ENCODE measurements around the gene CHRD.
A peak's percentile ranks its signal among the peaks of the same experiment; 100 is the strongest.

The CHRD gene

DNA sequence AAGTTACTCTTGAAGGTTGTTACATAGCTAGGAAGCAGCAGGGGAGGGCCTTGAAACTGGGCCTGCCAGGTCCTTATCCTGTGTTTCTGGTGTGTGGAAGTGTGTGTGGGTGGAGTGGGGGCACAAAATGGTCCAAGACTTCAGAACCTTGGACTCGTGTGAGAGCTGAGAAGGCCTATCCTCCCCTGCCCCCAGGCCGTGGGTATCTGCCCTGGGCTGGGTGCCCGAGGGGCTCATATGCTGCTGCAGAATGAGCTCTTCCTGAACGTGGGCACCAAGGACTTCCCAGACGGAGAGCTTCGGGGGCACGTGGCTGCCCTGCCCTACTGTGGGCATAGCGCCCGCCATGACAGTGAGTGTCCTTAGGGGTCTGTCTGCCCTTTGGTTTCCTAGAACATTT, 4.5 kb downstream of the CHRD start:
- no peak for DNase-seq

DNA sequence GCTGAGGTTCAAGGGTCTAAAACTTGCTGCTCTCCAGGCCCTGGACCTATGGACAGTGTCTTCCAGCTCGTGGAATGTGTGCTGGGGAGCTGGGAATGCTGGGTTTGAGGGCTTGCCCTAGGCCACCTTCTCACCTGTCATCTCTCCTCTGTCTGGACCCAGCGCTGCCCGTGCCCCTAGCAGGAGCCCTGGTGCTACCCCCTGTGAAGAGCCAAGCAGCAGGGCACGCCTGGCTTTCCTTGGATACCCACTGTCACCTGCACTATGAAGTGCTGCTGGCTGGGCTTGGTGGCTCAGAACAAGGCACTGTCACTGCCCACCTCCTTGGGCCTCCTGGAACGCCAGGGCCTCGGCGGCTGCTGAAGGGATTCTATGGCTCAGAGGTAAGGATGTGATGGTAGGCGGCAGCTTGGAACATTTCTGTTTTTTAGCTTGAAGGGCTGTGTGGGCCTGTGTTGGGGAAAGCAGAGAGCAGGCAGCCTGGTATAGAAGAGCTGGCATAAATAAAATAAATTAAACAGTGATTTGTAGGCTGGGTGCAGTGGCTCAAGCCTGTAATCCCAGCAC, 5.1 kb downstream of the CHRD start:
- no peak for DNase-seq

GRCh38 chr3:184386047-184386806, 6.4 kb downstream of the CHRD start:
- DNase-seq: no peak

DNA sequence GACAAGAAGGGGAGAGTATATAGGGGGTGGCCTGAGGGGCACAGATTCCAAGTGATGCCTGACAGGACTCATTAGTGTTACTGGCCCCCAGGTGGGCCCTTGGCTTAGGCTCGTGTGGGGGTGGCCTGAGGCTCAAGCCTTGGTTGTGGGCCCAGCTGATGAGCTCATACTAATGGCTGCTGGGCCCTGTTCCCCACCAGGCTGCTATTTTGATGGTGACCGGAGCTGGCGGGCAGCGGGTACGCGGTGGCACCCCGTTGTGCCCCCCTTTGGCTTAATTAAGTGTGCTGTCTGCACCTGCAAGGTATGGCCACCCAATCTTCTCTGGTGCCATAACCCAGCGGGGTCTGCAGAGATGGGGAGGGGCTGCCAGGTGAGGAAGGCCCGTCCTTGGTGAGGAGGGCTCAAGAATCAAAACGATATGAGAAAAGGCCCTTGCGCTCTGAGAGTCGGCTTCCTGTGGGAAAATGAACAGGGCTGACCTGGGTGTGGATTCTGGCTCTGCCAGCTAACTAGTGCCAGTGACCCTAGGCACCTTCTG, 7.4 kb downstream of the CHRD start:
- no peak for DNase-seq

DNA sequence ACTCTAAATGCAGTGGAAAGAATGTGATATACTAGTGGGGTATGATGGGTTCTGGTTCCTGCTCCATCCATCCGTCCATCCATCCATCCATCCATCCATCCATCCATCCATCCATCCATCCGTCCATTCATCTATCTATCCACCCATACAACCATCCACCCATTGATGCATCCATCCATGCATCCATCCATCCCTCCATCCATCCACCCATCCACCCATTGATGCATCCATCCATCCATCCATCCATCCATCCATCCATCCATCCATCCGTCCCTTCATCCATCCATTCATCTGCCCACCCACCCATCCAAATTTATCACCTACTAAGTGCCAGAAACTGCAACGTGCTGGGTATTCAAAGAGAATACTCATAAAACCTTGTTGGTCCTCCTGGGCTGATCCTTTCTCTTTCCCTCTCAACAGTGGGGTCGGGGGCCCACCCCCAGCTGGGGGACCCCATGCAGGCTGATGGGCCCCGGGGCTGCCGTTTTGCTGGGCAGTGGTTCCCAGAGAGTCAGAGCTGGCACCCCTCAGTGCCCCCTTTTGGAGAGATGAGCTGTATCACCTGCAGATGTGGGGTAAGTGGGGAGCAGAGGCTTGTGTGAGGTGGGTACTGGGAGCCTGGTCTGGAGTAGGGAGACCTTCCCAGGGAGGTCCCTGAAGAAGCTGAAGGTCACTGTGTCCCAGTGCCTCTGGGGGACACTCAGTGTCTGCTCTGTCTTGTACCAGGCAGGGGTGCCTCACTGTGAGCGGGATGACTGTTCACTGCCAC, 8.5 kb downstream of the CHRD start:
- no peak for DNase-seq

DNA sequence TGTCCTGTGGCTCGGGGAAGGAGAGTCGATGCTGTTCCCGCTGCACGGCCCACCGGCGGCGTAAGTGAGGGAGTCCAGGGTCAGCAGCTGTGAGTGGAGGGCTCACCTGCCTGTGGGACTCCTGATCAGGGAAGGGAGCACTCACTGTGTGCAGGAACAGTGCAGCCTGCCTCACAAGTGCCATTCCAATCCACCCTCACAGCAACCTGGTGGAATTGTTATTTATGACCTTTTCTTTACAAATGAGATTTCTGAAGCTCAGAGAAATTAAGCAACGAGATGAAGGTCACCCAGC, 9.0 kb downstream of the CHRD start:
- DNase-seq: no peak

DNA sequence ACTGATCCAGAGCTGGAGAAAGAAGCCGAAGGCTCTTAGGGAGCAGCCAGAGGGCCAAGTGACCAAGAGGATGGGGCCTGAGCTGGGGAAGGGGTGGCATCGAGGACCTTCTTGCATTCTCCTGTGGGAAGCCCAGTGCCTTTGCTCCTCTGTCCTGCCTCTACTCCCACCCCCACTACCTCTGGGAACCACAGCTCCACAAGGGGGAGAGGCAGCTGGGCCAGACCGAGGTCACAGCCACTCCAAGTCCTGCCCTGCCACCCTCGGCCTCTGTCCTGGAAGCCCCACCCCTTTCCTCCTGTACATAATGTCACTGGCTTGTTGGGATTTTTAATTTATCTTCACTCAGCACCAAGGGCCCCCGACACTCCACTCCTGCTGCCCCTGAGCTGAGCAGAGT, 9.5 kb downstream of the CHRD start:
- no peak for DNase-seq

DNA sequence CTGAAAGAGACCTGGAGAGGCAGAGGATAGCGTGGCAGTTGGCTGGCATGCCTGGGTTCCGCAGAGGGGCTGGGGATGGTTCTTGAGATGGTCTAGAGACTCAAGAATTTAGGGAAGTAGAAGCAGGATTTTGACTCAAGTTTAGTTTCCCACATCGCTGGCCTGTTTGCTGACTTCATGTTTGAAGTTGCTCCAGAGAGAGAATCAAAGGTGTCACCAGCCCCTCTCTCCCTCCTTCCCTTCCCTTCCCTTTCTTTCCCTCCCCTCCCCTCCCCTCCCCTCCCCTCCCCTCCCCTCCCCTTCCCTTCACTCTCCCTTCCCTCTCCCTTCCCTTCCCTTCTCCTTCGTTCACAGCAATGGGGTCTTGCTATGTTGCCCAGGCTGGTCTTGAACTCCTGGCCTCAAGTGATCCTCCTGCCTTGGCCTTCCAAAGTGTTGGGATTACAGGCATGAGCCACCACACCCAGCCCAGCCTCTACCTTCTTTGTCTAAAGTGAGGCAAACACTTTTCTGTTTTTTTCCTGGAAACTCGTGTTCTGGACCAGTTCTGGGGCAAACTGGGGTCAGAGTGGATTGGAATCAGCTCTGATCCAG, 10.2 kb downstream of the CHRD start:
- no peak for DNase-seq

GRCh38 chr3:184391266-184391665, 11.4 kb downstream of the CHRD start:
- no peak for DNase-seq

DNA sequence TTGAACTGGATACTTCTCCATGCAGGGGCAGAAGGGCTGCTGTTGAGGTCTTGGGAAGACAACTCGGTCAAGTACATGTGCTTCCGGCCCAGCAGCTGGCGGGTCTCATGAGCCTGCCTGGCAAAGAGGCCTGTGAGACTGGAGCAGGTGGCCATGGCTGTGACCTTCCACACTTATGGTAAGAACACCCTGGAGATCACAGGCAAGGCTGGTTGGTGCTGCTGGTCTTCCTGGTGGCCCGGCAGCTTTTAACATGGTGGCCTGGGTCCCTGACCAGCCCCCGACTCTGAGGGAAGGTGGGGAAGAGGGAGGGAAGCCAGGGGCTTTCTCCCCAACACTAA, 15.4 kb downstream of the CHRD start:
- DNase-seq: no peak

GRCh38 chr3:184399410-184399809, 19.6 kb downstream of the CHRD start:
- no peak for DNase-seq

DNA sequence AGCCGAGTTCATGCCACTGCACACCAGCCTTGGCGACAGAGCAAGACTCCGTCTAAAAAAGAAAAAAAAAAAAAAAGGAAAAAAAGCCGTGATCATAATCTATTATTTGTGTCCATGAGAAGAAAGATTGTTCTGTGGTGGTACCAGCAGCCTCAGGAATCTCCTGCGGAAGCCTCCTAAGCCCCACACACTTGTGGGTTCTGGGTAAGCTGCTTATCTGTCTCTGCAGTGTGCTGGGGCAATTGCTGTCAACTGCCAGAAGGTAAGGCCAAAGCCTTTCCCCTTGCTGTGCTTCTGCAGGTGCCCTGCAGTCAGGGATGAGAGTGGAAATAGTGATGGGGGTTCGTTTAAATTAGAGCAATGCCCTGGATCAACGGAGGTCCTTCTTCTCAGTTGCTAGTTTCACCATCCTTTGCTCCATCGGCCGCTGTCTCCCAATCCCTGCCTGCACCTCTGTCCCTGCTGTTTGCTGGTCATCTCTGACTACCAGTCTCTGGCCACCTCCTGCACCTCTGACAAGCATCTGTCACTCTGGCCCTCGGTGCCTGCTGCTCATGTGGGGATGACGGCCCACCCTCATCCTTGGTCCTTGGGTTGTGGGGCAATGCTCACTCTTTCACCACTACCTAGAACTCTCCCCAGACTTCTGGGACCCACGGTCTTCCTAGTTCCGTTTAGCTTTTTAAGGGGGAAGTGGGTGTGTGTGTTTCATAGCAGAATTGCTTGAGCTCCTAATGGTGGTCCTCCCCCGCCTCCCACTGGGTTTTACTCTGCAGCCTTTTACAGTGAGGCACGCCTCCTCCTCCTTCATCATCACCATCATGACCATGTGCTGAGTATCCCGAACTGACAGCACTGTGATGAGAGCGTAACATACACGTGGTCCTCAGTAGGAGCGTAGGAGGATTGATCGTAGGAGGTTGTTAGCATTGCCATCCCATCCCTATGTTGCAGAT, 25.5 kb downstream of the CHRD start:
- DNase-seq: no peak

DNA sequence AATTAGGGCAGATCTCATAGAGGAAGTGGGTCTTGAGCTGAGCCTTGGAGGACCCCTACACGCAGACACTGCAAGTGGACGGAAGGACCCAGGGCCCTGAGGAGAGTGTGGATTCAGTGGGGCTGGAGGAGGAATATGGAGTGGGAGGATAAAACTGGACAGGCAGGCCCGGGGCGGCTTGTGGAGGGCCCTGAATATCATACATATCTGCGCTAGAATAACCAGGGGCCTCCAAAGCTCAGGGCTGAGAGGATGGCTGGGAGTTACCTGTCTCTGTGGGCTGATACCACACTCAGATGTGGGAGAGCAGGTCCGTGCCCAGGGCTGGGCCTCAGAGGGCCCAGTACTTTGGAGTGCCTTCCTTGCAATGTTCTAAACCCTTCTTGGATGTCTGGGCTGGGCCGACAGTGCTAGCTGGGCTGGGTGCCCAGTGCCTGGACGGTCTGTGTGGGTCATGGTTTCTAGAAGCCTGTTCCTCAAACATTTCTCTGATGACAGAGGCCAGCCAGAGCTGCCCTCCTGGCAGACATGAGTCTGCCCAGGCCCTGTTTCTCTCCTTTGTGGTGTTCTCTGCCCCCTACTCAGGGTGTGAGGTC, 29.6 kb downstream of the CHRD start:
- no peak for DNase-seq

DNA sequence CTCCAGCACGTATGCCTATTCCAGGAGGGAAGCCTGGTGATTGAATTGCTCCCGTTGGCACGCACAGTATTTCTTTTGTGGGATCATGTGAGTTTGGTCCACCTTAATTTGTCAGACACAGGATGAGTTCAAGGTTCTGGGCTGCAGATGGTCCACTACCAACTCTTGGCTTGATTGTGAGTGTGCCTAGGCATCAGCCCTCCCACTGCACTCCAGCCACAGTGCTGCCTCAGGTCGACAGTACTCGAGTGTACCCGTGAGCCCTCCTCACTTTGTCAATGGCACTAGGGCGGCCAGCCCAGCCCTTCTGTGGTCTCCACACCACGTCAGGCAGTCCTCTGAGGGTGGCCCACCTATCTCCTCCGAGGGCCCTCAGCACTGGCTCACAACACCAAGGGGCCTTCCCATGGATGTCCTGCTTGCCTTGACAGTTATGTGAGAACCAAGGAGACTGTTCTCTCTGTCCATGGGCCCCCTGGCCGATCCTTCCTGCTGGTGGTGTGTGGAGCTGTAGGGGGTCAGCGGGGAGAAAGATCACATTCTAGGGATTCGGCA, 30.2 kb downstream of the CHRD start:
- no peak for DNase-seq

DNA sequence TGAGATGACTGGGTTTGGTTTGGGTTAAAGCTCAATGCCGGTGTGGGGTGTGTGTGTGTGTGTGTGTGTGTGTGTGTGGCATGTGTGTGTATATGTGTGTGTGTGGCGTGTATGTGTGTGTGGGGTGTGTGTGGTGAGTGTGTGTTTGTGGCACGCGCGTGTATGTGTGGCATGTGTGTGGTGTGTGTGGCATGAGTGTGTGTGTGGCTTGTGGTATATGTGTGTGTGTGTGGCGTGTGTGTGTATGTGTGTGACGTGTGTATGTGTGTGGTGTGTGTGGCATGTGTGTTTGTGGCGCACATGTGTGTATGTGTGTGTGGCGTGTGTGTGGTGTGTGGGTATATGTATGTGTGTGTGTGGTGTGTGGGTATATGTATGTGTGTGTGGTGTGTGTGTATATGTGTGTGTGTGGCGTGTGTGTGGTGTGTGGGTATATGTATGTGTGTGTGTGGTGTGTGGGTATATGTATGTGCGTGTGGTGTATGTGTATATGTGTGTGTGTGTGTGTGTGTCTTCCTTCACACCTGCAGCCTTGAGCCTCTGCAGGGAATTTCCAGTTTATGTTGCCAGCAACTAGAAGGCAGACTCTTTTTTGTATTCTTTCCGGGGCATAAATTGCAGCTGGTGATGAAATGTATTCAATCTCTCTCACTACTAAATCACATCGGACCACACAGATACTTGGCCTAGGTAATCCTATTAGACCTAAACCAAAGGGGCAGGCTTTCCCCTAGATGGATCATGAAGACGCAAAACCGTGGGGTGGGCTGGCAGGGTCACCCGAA, 34.8 kb downstream of the CHRD start:
- no peak for DNase-seq

GRCh38 chr3:184415203-184415490, 35.3 kb downstream of the CHRD start:
- no peak for DNase-seq

DNA sequence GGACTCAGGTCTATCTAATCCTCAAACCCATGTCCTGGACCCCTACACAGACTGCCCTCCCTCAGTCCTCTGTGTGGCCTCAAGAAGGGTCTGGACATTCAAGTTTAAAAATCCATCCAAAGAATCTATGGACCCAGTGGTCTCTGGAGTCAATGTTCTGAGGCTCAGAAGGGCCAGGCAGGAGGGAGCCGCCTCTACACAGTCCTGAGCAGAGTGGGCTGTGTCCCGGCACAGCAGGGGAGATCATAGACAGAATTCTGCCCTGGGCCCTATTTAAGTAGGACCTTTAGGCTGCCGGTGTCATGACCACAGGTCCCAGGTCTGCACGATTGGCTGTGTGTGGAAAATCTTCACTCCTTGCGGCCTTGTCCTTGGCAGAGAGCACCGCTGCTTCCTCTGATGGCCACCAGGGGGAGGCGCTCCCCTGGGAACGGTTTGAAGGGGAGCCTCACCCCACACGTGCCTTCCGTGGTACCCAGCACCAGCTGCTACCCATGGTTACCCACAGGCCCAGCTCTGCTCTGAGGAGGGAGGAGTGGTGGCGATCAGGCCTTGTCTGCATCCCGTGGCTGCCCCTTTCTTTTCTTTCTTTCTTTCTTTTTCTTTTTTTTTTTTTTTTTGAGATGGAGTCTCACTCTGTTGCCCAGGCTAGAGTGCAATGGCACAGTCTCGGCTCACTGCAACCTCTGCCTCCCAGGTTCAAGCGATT, 37.9 kb downstream of the CHRD start:
- peak; percentile 72 for DNase-seq

- no peak for DNase-seq
Observed at GRCh38 chr3:184419171-184419570, 39.3 kb downstream of the CHRD start.

GRCh38 chr3:184423561-184423960, 43.7 kb downstream of the CHRD start:
- peak in 1 of 2 donors; percentile 3 for DNase-seq

DNA sequence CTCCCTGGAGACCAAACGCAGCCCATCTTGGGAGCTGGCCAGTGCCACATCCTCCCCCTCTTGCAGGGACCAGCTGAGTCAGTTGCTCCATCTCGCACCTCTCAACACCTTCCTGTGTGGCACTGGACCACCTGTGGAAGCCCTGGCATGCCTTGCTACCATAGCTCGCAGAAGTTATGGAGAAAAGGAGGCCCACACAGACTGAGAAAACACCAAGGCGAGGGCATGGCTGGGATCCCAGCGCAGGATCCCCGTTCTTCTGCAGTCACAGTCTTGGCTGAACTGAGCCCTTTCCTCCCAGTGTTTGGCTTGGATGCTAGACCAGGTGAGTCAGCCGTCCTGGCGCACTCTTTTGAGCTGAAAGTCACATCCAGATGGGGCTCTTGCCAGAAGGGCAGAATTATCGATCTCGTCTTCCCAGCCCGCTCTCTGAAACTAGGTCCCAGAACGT, 46.9 kb downstream of the CHRD start:
- no peak for DNase-seq
